IPS-18a (cell line): ENCODE measurements around the gene PCSK2.

Source experiments
- H3K27ac ChIP-seq: one replicate; pipeline ENCODE4 v1.5.1; 2013; ENCODE audit warnings: low read length
- H3K27me3 ChIP-seq: one replicate; pipeline ENCODE4 v1.6.1; 2013; ENCODE audit warnings: mild to moderate bottlenecking, low read length; ENCODE audit not compliant: control insufficient read depth, insufficient read depth
- H3K36me3 ChIP-seq: one replicate; pipeline ENCODE4 v1.6.1; 2013; ENCODE audit warnings: low read depth, low read length; ENCODE audit not compliant: control insufficient read depth
- H3K4me1 ChIP-seq: one replicate; pipeline ENCODE4 v1.6.1; 2013; ENCODE audit warnings: low read depth, low read length; ENCODE audit not compliant: control insufficient read depth
- H3K4me3 ChIP-seq: one replicate; pipeline ENCODE4 v1.5.1; 2013; ENCODE audit warnings: low read length
- H3K9ac ChIP-seq: one replicate; pipeline ENCODE4 v1.6.1; 2013; ENCODE audit warnings: mild to moderate bottlenecking, low read length, moderate library complexity
- H3K9me3 ChIP-seq: one replicate; pipeline ENCODE4 v1.6.1; 2013; ENCODE audit warnings: low read depth, low read length; ENCODE audit not compliant: control insufficient read depth

Gene PCSK2

GRCh38 chr20:17314264-17314663, 87.4 kb downstream of the PCSK2 start:
- Histone ChIP-seq H3K9me3 (no peaks in the 10 kb centered on the region), H3K4me3 (no peak overlapping the region), H3K36me3 (no peaks in the 10 kb centered on the region), H3K4me1 (no peaks in the 10 kb centered on the region), H3K27me3 (no peaks in the 10 kb centered on the region), H3K9ac (no peak overlapping the region), H3K27ac (no peak overlapping the region)

GRCh38 chr20:17315407-17316231, 88.8 kb downstream of the PCSK2 start:
- H3K27ac ChIP-seq = no peak overlapping the region
- H3K9me3 ChIP-seq = no peaks in the 10 kb centered on the region
- no peaks in the 10 kb centered on the region for H3K27me3 ChIP-seq

GRCh38 chr20:17316316-17317038, 89.6 kb downstream of the PCSK2 start:
- H3K4me3 ChIP-seq = no peak overlapping the region
- H3K27ac ChIP-seq = no peak overlapping the region
- no peaks in the 10 kb centered on the region for H3K4me1 ChIP-seq
- H3K27me3 ChIP-seq = no peaks in the 10 kb centered on the region
- no peaks in the 10 kb centered on the region for H3K36me3 ChIP-seq
- no peak overlapping the region for H3K9ac ChIP-seq
- H3K9me3 ChIP-seq = no peaks in the 10 kb centered on the region

More at GRCh38 chr20:17315407-17316231, 88.8 kb downstream of the PCSK2 start:
- no peaks in the 10 kb centered on the region for H3K4me1 ChIP-seq
- H3K4me3 ChIP-seq = no peak overlapping the region
- no peak overlapping the region for H3K9ac ChIP-seq
- H3K36me3 ChIP-seq = no peaks in the 10 kb centered on the region

GRCh38 chr20:17317341-17317740, 90.5 kb downstream of the PCSK2 start:
- Histone ChIP-seq H3K27ac (no peak overlapping the region), H3K9me3 (no peaks in the 10 kb centered on the region), H3K27me3 (no peaks in the 10 kb centered on the region), H3K36me3 (no peaks in the 10 kb centered on the region), H3K4me3 (no peak overlapping the region), H3K4me1 (no peaks in the 10 kb centered on the region), H3K9ac (no peak overlapping the region)

GRCh38 chr20:17320456-17320855, 93.6 kb downstream of the PCSK2 start:
- no peaks in the 10 kb centered on the region for H3K27me3 ChIP-seq
- H3K4me1 ChIP-seq = no peaks in the 10 kb centered on the region
- H3K4me3 ChIP-seq = no peak overlapping the region
- H3K27ac ChIP-seq = no peak overlapping the region
- no peak overlapping the region for H3K9ac ChIP-seq
- H3K9me3 ChIP-seq = no peaks in the 10 kb centered on the region
- H3K36me3 ChIP-seq = no peaks in the 10 kb centered on the region

GRCh38 chr20:17326096-17326495, 99.3 kb downstream of the PCSK2 start:
- Histone ChIP-seq H3K9me3 (no peaks in the 10 kb centered on the region), H3K27ac (no peak overlapping the region), H3K9ac (no peak overlapping the region)

GRCh38 chr20:17327185-17328148, 100.6 kb downstream of the PCSK2 start:
- H3K27ac ChIP-seq = no peak overlapping the region
- H3K4me3 ChIP-seq = peak overlapping the region; percentile 30
- H3K4me1 ChIP-seq = no peaks in the 10 kb centered on the region

More at GRCh38 chr20:17326096-17326495, 99.3 kb downstream of the PCSK2 start:
- no peaks in the 10 kb centered on the region for H3K27me3 ChIP-seq
- H3K4me3 ChIP-seq = no peak overlapping the region
- no peaks in the 10 kb centered on the region for H3K36me3 ChIP-seq
- no peaks in the 10 kb centered on the region for H3K4me1 ChIP-seq

GRCh38 chr20:17334932-17335331, 108.1 kb downstream of the PCSK2 start:
- Histone ChIP-seq H3K4me3 (no peak overlapping the region), H3K27ac (no peak overlapping the region), H3K4me1 (no peaks in the 10 kb centered on the region)

More at GRCh38 chr20:17327185-17328148, 100.6 kb downstream of the PCSK2 start:
- Histone ChIP-seq H3K9ac (no peak overlapping the region), H3K36me3 (no peaks in the 10 kb centered on the region), H3K9me3 (no peaks in the 10 kb centered on the region), H3K27me3 (no peaks in the 10 kb centered on the region)

GRCh38 chr20:17339000-17339399, 112.2 kb downstream of the PCSK2 start:
- no peak overlapping the region for H3K27ac ChIP-seq
- H3K9ac ChIP-seq = no peak overlapping the region
- no peaks in the 10 kb centered on the region for H3K27me3 ChIP-seq
- H3K4me1 ChIP-seq = no peaks in the 10 kb centered on the region
- H3K9me3 ChIP-seq = no peaks in the 10 kb centered on the region
- H3K36me3 ChIP-seq = no peaks in the 10 kb centered on the region
- H3K4me3 ChIP-seq = no peak overlapping the region

More at GRCh38 chr20:17334932-17335331, 108.1 kb downstream of the PCSK2 start:
- no peaks in the 10 kb centered on the region for H3K27me3 ChIP-seq
- no peaks in the 10 kb centered on the region for H3K36me3 ChIP-seq
- H3K9ac ChIP-seq = no peak overlapping the region
- H3K9me3 ChIP-seq = no peaks in the 10 kb centered on the region

- no peaks in the 10 kb centered on the region for H3K4me1 ChIP-seq
- no peaks in the 10 kb centered on the region for H3K9me3 ChIP-seq
- H3K9ac ChIP-seq = no peak overlapping the region
- H3K27ac ChIP-seq = no peak overlapping the region
- H3K4me3 ChIP-seq = no peak overlapping the region
- no peaks in the 10 kb centered on the region for H3K27me3 ChIP-seq
- H3K36me3 ChIP-seq = no peaks in the 10 kb centered on the region
Measured at GRCh38 chr20:17343091-17343490, 116.3 kb downstream of the PCSK2 start.
